GM19468 (cell line): Measurements from ENCODE around the gene ANGPT4.

Experiments used
- ATAC-seq: cut with Tn5 transposase; IDR thresholded peaks from one replicate; pipeline ENCODE4 v1.9.1; 2021; ENCODE audit warnings: mild to moderate bottlenecking, moderate library complexity, moderate number of reproducible peaks; ENCODE audit not compliant: unreplicated experiment; ENCODE audit errors: extremely low read depth

Gene ANGPT4, protein sequence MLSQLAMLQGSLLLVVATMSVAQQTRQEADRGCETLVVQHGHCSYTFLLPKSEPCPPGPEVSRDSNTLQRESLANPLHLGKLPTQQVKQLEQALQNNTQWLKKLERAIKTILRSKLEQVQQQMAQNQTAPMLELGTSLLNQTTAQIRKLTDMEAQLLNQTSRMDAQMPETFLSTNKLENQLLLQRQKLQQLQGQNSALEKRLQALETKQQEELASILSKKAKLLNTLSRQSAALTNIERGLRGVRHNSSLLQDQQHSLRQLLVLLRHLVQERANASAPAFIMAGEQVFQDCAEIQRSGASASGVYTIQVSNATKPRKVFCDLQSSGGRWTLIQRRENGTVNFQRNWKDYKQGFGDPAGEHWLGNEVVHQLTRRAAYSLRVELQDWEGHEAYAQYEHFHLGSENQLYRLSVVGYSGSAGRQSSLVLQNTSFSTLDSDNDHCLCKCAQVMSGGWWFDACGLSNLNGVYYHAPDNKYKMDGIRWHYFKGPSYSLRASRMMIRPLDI

GRCh38 chr20:916125-916799 is at the start of gene ANGPT4:
Gene ANGPT4 (minus strand): TSS chr20:916334. CDS start chr20:916214, 120 bp downstream.
- no peak for ATAC-seq

DNA sequence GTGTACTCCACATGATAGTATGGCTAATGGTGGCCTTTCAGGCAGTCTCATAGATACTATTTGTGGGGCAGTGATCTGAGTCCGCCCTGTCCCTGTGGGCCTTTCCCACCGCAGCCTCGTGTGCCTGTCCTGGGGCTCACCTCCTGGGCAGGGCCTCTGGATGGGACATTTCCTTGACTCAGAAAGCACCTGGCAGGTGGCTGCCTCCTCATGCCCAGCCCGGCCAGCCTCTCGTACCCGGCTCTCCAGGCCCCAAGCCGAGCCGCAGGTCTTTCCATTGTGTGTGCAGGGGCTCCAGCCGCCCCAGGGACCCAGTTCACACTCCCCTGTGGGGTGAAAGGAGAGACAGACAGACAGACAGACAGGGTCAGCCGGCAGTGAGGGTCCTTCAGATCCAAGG is 47.7 kb upstream of the ANGPT4 start:
- ATAC-seq: no peak

DNA sequence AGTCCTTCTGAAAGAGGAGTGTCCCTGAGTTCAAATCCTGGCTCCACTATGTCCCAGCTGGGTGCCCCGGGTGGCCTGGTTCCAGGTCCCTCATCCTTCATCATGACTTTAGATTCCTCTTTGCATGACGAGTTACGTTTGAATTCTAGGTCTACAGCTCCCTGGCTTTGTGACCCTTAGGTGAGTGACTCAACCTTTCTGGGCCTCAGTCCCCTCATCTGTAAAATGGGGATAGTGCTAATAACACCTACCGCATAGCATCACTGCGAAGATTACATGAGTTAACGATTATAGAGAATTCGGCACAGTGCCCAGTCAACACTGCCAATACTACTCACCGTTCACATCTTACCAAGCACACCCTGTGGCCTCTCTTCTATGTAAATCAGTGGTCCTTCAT is 46.5 kb upstream of the ANGPT4 start:
- no peak for ATAC-seq

- no peak for ATAC-seq
Measured at GRCh38 chr20:962223-962622, 46.1 kb upstream of the ANGPT4 start.

DNA sequence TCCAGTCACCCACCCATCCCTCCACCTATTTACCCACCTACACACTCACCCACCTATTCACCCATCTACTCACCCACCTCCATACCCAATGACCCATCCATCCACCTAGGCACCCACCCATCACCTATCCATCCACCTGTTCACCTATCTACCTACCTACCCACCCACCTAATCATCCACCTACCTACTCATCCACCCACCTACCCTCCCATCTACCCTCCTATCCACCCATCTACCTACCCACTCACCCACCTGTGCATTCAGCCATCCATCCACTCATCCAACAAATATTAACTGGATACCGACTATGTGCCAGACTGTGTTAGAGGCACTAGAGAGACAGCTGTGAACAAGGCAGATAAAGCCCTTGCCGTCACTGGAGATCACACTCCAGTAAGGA is 45.6 kb upstream of the ANGPT4 start:
- ATAC-seq: no peak

DNA sequence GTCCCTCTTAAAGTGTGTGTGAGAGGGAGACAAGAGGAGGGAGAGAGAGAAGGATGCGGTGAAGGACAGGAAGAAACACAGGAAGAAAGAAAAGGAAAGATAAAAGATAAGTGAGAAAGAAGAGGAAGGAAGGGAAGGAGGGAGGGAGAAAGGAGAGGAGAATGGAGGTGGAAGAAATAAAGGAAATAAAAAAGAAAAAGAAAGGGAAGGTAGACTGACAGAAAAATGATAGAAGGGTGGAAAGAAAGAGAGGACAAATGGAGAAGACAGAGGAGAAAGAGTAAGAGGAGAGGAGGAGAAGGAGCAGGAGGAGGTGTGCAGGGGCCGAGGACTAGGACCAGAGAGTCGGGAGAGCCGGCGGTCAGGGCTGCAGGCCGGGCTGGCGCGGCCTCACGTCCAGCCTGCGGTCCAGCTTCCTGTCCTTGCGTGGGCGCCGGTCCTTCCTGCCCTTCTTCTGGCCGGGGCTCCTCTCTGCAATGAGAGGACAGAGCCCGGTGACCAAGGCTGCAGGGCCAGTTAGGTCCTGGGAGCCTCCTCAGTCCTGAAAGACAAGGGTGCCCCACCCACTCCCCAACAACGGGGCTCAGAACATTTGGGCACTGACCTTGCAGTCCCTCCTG is 44.0 kb upstream of the ANGPT4 start:
- ATAC-seq: no peak

DNA sequence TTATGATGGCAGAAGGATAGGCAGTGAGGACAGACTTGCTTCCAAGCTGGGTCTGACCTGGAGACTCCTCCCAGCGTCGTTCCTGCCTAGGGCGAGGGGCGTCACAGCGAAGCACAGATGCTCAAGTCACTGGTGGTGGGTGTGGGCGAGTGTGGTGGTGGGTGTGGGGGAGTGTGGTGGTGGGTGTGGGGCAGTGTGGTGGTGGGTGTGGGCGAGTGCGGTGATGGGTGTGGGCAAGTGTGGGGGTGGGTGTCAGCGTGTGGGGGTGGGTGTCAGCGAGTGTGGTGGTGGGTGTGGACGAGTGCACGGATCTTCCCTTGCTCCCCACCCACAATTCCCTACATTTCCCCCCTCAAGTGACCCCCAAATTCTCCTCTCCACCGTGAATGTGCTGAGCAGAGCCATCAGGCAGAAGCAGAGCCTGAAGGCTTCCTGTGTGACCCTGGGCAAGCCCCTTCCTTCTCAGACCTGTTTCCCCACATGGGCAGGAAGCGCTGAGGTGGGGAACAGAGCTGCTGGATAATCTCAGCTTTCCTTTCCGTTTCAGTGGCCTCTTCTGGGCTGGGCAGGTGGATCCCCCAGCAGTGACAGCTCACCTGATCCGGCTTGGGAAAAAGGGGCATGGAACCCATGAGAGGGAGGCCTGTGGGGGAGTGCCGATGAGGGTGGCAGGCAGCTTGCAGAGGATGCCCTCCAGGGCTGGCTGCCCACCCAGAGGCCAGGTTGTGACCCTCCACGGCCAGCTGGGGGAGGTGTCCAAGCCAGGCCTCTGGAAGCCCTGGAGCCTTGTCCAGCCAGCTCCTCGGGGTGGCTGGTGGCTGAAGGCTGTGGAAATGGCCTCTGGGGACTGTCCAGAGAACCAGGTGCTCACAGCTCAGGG is 43.0 kb upstream of the ANGPT4 start:
- ATAC-seq: no peak

DNA sequence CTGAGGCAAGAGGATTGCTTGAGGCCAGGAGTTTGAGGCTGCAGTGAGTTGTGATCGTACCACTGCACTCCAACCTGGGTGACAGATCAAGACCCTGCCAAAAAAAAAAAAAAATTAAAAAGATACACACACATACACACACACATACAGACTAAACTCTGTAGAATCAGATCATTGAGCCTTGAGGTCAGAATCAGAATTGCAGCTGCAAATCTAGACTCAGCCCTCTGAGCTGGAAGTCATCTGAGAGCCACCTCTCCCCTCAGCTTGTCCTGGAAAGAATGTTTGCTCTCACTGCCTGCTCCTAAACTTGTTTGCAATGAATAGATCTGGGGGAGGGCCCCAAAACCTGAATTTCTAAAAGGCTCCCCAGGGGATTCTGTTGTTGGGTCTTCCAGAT is 41.4 kb upstream of the ANGPT4 start:
- no peak for ATAC-seq

DNA sequence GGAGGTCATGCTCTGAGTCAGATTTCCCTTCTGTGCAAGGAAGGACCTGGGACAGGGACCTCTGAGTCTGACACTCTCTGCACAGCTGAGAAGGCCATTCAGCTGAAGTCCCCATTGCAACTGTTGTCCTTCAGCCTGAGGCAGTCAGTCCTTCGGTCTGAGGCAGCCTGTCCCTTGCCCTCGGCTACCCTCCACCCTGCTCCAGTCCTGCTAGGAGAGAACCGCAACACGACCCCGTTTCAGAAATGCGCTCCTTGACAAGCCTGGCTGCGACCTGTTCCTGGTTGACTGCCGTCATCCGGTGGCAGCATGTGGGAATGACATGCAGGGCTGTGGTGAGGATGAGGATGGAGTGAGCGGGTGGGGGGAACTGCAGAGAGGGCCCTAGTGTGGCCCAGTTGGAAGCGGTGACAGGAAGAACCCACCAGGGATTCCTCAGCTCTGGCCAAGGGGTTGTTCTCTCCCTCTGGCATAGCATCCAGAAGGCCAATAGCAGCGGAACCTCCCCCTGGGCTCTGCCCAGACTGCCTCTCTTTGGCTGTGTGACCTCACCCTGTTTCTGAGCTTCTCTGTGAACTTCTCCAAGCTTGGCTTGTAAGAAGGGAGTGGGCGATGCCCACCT is 40.3 kb upstream of the ANGPT4 start:
- no peak for ATAC-seq

DNA sequence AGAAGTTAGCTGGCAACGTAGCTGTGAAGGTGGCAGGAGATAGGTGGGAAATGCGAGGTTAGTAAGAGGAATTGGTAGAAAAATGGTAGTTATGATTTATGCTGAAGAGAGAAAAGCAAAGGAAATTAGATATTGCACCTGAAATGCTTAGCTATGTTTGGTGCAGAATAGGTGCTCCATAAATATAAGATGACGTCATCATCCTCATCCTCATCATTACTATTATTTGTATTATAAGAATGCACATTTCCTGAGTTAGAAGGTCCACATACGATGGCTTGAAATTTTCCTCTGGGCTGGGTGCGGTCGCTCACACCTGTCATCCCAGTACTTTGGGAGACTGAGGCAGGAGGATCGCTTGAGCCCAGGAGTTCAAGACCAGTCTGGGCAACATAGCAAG is 39.5 kb upstream of the ANGPT4 start:
- no peak for ATAC-seq

GRCh38 chr20:955111-955510 is 39.0 kb upstream of the ANGPT4 start:
- no peak for ATAC-seq

- ATAC-seq: no peak
Measured at GRCh38 chr20:953742-954141, 37.6 kb upstream of the ANGPT4 start.

DNA sequence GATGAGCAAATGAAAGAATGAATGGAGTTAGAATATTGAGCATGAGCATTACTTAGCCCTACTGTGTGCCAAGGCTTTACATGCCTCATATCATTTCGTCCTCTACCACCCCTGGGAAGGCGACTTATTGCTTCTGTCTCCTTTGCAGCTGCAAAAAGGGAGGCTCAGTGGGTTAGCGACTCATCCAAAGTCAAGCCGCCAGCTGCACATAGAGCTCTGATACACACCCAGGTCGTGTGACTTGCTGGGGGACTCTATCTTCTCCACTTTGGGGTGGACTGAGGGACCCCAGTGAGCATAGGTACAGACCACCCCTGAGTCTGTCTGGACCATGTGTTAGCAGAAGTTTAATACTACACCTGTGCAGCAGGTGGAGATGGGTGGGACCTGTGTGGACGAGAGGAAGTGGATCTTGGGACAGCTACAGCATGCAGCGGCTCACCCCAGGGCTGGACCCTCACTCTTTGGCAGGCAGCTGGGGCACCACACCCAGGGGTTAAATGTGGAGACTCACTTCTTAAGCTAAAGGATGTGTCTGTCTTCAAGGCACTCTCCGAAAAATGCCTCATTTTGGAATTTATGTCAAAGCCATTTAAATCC is 36.2 kb upstream of the ANGPT4 start:
- ATAC-seq: no peak

DNA sequence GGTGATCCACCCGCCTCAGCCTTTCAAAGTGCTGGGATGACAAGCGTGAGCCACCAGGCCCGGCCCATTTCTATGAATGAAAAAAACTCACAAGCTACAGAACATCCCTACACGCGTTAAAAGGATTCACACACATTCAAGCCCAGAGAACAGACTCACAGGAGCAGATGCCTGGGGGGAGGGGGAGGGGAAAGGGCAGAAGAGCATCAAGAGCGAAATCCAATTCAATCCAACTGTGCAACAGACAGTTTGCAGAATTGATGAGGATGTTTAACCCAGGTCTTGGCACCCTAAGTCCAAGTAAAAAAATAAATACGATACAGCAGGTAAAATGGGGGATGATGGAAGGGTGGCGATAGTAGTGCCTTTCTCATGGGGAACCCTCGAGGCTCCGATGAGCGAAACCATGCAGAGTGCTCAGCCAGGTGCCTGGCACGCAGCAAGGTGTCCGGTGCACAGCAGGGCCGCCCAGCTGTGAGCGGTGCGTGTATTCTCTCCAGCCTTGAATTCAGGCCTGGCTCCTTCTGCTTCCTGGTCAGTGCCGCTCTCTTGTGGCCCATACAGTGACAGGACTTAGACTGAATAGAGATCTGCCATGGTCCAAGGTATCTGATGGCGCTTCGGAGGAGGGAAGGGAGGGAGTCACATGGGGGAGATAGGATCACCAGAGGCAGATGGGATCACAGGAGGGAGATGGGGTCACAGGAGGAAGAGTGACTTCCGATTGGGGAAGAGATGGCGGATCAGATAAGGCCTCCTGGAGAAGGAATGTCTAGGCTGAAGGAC is 35.4 kb upstream of the ANGPT4 start:
- no peak for ATAC-seq

DNA sequence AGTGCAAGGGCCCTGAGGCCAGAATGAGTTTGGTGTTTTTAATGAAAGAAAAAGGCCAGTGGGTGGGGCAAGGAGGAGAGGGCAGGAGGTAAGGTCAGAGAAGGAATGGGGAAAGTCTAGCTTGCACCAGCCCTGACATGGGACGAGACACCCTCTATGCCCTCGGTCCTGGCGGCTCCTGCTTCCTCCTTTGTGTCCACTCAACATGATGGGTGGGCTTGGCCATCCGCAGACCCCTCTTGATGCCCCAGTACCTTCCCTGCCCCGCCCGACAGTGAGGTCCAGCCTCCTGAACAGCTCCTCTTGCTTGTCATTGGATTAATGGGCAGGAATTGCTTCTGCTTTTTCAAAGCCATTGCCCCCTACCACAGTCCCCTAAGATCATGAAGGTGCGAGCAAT is 33.6 kb upstream of the ANGPT4 start:
- no peak for ATAC-seq

DNA sequence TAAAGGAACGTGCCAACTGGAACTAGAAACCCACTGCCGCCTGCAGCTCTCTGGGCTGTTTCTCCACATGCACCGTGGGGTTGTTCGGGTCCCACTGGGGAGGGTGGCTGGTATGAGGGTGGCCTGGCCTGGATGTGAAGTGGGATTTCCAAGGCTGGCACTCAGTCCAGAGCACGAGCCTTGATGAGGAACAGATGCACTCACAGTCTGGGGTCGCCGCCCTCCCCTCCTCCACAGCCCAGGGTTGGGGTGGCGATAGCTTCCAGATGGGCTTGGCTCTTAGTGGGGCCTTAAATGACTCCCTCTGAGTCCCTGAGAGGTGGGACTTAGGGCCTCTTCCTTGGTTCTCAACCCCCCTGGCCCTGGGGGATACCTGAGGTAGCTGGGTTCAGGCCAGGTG is 30.7 kb upstream of the ANGPT4 start:
- ATAC-seq: no peak

DNA sequence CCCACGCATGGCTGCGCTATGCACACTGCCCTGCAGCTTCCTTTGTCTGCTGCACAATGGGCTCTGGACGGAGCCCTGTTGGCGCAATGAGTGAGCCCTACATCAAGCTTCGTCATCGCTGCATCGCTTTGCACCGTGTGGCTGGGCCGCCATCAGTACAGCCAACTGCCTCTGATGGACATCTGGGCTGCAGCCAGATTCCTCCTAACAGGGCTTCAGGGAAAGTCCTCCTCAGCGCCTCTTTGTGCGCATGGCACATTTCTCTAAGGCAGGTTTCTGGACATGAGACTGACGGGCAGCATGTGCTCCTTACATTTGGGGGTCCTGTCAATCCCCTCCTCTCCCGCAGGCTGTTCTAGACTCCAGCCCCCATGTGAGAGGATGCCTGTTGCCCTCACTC is 29.7 kb upstream of the ANGPT4 start:
- no peak for ATAC-seq

- ATAC-seq: no peak
Measured at GRCh38 chr20:944774-945410, 28.8 kb upstream of the ANGPT4 start.
